ENCODE results near the gene RSPO1.

DNA sequence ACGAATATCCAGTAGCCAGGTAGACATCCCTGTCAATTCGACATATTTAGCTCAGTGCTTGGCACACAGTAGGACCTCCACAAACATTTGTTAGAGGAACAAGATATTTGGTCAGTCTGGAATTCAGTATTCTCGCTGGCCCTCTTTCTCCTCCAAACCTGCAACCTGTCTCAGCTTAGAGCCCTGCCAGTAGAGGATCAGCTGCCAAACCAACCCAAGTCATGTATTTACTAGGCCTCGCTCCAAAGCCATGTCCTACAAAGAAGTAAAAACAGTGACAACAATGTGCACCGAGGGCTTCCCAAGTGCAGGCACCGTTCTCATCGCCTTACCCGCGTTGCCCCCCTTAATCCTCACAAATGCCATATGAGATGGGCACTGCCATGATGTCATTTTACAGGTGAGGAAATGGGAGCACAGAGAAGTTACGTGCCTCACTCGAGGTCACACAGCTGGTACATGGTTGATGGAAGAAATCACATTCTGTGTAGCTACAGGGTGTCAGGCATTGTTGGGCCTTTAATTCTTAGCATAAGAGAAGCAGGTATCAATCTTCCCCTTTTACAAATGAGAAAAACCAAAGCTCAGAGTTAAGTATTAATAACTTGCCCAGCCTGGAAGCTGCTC is 31.7 kb upstream of the RSPO1 start:
- TF ChIP-seq, protein P1, sequence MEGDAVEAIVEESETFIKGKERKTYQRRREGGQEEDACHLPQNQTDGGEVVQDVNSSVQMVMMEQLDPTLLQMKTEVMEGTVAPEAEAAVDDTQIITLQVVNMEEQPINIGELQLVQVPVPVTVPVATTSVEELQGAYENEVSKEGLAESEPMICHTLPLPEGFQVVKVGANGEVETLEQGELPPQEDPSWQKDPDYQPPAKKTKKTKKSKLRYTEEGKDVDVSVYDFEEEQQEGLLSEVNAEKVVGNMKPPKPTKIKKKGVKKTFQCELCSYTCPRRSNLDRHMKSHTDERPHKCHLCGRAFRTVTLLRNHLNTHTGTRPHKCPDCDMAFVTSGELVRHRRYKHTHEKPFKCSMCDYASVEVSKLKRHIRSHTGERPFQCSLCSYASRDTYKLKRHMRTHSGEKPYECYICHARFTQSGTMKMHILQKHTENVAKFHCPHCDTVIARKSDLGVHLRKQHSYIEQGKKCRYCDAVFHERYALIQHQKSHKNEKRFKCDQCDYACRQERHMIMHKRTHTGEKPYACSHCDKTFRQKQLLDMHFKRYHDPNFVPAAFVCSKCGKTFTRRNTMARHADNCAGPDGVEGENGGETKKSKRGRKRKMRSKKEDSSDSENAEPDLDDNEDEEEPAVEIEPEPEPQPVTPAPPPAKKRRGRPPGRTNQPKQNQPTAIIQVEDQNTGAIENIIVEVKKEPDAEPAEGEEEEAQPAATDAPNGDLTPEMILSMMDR (IDR thresholded peaks at IDR 0.05) = no peak
- no peak for TF ChIP-seq POLR2A (IDR thresholded peaks at IDR 0.05)
